ENCODE results near the gene PRSS35.
A peak's percentile ranks its signal among the peaks of the same experiment; 100 is the strongest.

DNA sequence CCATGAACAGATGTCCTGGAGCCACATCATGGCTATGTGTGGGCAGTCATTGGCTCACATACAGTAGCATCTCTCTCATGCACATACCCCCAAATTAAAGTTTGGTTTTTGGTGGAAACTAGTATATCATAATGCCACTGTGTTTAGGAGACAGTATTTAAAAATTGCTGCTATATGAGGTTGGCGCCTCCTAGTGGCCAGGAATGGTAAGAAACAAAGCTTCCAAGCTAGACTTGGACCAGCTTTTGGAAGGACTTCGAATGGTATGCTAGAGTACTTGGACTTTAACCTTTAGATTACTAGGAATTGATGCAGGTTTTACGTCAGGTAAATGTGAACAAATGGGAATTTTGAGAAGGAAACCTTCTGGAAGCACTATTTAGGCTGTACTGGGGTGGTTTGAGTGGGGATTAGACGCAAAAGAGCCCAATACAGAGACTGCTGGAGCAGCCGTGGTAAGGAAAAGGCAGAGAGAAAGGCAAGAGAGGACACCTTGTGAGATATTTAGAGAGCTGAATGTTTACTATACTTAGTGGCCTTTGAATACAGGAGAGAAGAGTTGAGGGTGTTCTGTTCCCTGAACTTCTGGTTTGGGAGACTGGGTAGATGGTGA lies 23.8 kb downstream of the PRSS35 start:
- TF ChIP-seq CTCF (conservative IDR thresholded peaks at IDR 0.05; ENCODE audit: low read length): peak; percentile 96
- TF ChIP-seq EZH2phosphoT487 (IDR thresholded peaks at IDR 0.05; ENCODE audit: borderline replicate concordance, low read depth, low read length): no peak
